Measurements from ENCODE around the gene CAMTA1.

Gene CAMTA1

GRCh38 chr1:7811476-7811875, 1026.2 kb downstream of the CAMTA1 start:
- H3K4me3 ChIP-seq (ENCODE audit: low read depth, low read length), result no peak overlapping the region
- DNase-seq (ENCODE audit: low read depth), result no peak
- TF ChIP-seq CTCF (IDR thresholded peaks at IDR 0.05; ENCODE audit: control insufficient read depth, extremely low read depth, insufficient read depth), result no peak

DNA sequence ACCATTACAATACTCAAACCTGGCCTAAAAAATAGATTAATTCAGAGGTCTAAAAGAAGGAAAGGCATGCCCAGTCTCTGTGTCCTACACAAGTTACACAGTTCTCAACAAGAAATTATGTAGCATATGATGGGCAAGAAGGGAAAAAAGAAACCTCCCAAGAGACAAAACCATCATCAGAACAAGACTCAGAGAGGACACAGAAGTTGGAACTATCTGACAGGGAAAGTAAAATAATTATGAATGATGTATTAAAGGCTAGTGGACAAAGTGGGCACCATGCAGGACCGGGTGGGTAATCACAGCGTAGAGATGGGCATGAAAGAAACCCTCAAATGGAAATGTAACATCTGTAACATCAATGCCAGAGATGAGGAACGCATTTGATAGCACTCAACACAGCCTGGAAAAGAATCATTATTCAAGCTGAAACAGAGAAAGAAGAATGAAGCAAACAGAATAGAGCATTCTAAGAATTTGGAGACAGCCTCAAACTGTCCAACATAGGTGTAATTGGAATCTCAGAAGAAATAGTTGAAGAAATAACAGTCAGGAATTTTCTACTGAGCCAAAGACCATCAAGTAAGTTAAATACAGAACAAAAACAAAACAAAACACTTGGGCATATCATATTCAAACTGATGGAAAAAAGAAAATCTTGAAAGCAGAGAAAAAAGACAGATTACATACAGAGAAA, 1028.6 kb downstream of the CAMTA1 start:
- DNase-seq (ENCODE audit: low read depth), result no peak
- no peak for TF ChIP-seq CTCF (IDR thresholded peaks at IDR 0.05; ENCODE audit: control insufficient read depth, extremely low read depth, insufficient read depth)
- no peak overlapping the region for H3K4me3 ChIP-seq (ENCODE audit: low read depth, low read length)
